Astrocyte (in vitro differentiated cells and primary cell): ENCODE data around the gene UNC79. TPM values are rescaled to one million over a fixed set of nuclear protein-coding genes. Genes with fewer than 3 reads are reported as not detected.

Experiments used
- DNase-seq: peaks from one replicate; pipeline ENCODE4 v3.0.0-alpha.2; 2010; ENCODE audit warnings: low read depth
- FAIRE-seq: peaks from 2 replicates; lab custom pipeline; 2011; peaks lifted over from hg19 to GRCh38; lab: Jason Lieb, UNC
- H2AFZ ChIP-seq: 2 replicates; pipeline ENCODE4 v1.6.0; 2012; ENCODE audit warnings: low read depth, low read length, inconsistent platforms
- H3K27ac ChIP-seq: 2 replicates; pipeline ENCODE4 v1.5.1; 2011; ENCODE audit warnings: low read depth, low read length, inconsistent platforms
- H3K27me3 ChIP-seq: 2 replicates; pipeline ENCODE4 v1.6.0; 2011; ENCODE audit warnings: low read length, inconsistent platforms; ENCODE audit not compliant: insufficient read depth
- H3K36me3 ChIP-seq: 2 replicates; pipeline ENCODE4 v1.5.1; 2011; ENCODE audit warnings: low read length, inconsistent platforms; ENCODE audit not compliant: insufficient read depth
- H3K4me1 ChIP-seq: 2 replicates; pipeline ENCODE4 v1.5.1; 2011; ENCODE audit warnings: low read length, inconsistent platforms; ENCODE audit not compliant: insufficient read depth
- H3K4me2 ChIP-seq: 2 replicates; pipeline ENCODE4 v1.6.0; 2012; ENCODE audit warnings: low read length, inconsistent platforms
- H3K4me3 ChIP-seq: 2 replicates; pipeline ENCODE4 v1.5.1; 2011; ENCODE audit warnings: low read depth, mild to moderate bottlenecking, low read length, inconsistent platforms; ENCODE audit not compliant: insufficient read depth
- H3K79me2 ChIP-seq: 2 replicates; pipeline ENCODE4 v1.6.0; 2012; ENCODE audit warnings: mild to moderate bottlenecking, low read length, inconsistent platforms; ENCODE audit not compliant: insufficient read depth
- H3K9ac ChIP-seq: 2 replicates; pipeline ENCODE4 v1.6.0; 2012; ENCODE audit warnings: mild to moderate bottlenecking, low read length, inconsistent platforms
- H3K9me3 ChIP-seq: 2 replicates; pipeline ENCODE4 v1.5.1; 2012; ENCODE audit warnings: low read depth, mild to moderate bottlenecking, low read length, inconsistent platforms; ENCODE audit not compliant: insufficient read depth
- H4K20me1 ChIP-seq: 2 replicates; pipeline ENCODE4 v1.6.0; 2012; ENCODE audit warnings: low read length, inconsistent platforms; ENCODE audit not compliant: insufficient read depth
- H3K27ac Mint-ChIP-seq: one replicate; pipeline ENCODE4 v1.8.0; 2021; ENCODE audit warnings: mild to moderate bottlenecking, mixed read lengths; ENCODE audit not compliant: unreplicated experiment
- H3K27me3 Mint-ChIP-seq: one replicate; pipeline ENCODE4 v1.8.0; 2021; ENCODE audit warnings: low read depth, mixed read lengths; ENCODE audit not compliant: unreplicated experiment
- H3K36me3 Mint-ChIP-seq: one replicate; pipeline ENCODE4 v1.8.0; 2021; ENCODE audit warnings: low read depth, mixed read lengths; ENCODE audit not compliant: unreplicated experiment
- H3K4me1 Mint-ChIP-seq: one replicate; pipeline ENCODE4 v1.8.0; 2021; ENCODE audit warnings: low read depth, mixed read lengths; ENCODE audit not compliant: unreplicated experiment
- H3K4me3 Mint-ChIP-seq: one replicate; pipeline ENCODE4 v1.8.0; 2021; ENCODE audit warnings: mild to moderate bottlenecking, moderate library complexity, mixed read lengths; ENCODE audit not compliant: unreplicated experiment
- H3K9me3 Mint-ChIP-seq: one replicate; pipeline ENCODE4 v1.8.0; 2021; ENCODE audit warnings: mild to moderate bottlenecking, mixed read lengths; ENCODE audit not compliant: unreplicated experiment
- EZH2 ChIP-seq: IDR thresholded peaks from 2 replicates; pipeline ENCODE4 v1.6.1; 2012; ENCODE audit warnings: mild to moderate bottlenecking, low read length, inconsistent platforms; ENCODE audit not compliant: insufficient read depth
- total RNA-seq: library from RNA; stranded (reverse); gene quantifications from 2 replicates; pipeline ENCODE4 v1.2.1, GENCODE V29; 2021
- TF ChIP-seq, protein P1 (sequence below): IDR thresholded peaks from 2 replicates; pipeline ENCODE4 v1.5.1; 2011; ENCODE audit warnings: low read depth, mild to moderate bottlenecking, inconsistent platforms, low read length, moderate library complexity; ENCODE audit not compliant: insufficient read depth

The UNC79 gene
- total RNA-seq, 1 donor from 2014 or later = 0.66 TPM

DNA sequence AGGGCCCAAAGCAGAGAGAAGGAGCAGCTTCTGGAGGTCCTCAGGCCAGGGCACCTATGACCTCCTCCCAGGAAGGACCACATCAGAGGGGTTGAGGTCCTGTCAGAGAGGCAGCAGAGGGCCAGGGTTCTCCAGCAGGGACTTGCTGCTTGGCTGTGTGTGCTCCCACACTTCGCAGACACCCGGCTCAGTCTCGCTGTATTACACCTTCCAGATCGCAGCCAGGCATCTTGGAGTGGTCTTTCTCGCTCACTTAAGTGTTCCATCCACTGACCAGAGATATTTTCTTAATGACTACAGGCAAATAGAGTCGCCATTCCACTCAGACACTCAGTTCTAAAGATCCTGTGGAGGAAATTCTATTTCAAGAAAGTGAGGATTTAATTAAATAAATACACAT, 273.2 kb downstream of the UNC79 start:
- Mint-ChIP-seq H3K36me3 (no peaks in the 10 kb centered on the region), H3K4me1 (no peaks in the 10 kb centered on the region), H3K9me3 (no peaks in the 10 kb centered on the region), H3K27ac (no peak overlapping the region), H3K4me3 (no peak overlapping the region), H3K27me3 (peaks cover 9% of the 10 kb centered on the region)
- Histone ChIP-seq H3K4me2 (no peak overlapping the region), H3K9ac (no peak overlapping the region), H3K9me3 (no peaks in the 10 kb centered on the region), H3K36me3 (no peaks in the 10 kb centered on the region), H4K20me1 (no peaks in the 10 kb centered on the region), H3K79me2 (no peaks in the 10 kb centered on the region), H2AFZ (no peak overlapping the region), H3K4me3 (no peak overlapping the region), H3K27ac (no peak overlapping the region), H3K27me3 (no peaks in the 10 kb centered on the region), H3K4me1 (no peaks in the 10 kb centered on the region)
- FAIRE-seq (no peak), DNase-seq (no peak)
- TF ChIP-seq EZH2 = no peak
- TF ChIP-seq, protein P1, sequence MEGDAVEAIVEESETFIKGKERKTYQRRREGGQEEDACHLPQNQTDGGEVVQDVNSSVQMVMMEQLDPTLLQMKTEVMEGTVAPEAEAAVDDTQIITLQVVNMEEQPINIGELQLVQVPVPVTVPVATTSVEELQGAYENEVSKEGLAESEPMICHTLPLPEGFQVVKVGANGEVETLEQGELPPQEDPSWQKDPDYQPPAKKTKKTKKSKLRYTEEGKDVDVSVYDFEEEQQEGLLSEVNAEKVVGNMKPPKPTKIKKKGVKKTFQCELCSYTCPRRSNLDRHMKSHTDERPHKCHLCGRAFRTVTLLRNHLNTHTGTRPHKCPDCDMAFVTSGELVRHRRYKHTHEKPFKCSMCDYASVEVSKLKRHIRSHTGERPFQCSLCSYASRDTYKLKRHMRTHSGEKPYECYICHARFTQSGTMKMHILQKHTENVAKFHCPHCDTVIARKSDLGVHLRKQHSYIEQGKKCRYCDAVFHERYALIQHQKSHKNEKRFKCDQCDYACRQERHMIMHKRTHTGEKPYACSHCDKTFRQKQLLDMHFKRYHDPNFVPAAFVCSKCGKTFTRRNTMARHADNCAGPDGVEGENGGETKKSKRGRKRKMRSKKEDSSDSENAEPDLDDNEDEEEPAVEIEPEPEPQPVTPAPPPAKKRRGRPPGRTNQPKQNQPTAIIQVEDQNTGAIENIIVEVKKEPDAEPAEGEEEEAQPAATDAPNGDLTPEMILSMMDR = no peak

DNA sequence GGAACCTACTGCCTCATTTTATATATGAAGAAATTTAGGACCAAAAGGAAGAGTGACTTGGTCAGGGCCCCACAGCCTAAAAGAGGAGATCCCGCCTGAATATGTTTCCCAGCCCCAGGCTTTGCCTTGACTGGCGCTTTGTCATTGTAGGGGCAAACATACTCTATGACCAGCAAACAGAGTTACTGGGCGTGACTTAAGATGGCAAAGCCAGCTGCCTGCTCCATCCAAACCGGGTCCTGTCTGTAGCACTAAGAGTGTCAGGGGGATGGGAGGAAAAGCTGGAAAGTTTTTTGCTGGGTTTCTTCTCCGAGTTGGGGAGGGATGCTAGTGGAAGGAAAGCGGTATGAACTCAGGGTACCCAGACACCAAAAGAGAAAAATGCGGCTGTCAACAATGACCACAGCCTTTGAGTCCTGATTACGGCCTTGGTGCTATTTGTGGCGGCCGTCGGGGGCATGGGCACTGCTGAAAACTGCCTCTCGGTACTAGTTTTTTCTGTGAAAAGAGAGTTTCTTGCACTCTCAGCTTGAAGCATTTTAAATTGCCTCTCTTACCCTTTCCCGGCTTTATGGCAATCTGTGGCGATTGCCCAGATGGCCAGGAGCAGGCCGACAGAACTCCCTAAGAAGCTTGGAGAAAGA, 274.9 kb downstream of the UNC79 start:
- Histone ChIP-seq H3K36me3 (no peaks in the 10 kb centered on the region), H3K4me1 (no peaks in the 10 kb centered on the region), H3K79me2 (no peaks in the 10 kb centered on the region), H3K4me2 (no peak overlapping the region), H2AFZ (no peak overlapping the region), H3K27ac (no peak overlapping the region), H4K20me1 (no peaks in the 10 kb centered on the region), H3K4me3 (no peak overlapping the region), H3K9ac (no peak overlapping the region), H3K9me3 (no peaks in the 10 kb centered on the region), H3K27me3 (no peaks in the 10 kb centered on the region)
- Mint-ChIP-seq H3K4me1 (no peaks in the 10 kb centered on the region), H3K4me3 (no peak overlapping the region), H3K27ac (no peak overlapping the region), H3K9me3 (no peaks in the 10 kb centered on the region), H3K27me3 (peaks cover 9% of the 10 kb centered on the region), H3K36me3 (no peaks in the 10 kb centered on the region)
- no peak for DNase-seq
- no peak for FAIRE-seq
- TF ChIP-seq EZH2 = no peak

DNA sequence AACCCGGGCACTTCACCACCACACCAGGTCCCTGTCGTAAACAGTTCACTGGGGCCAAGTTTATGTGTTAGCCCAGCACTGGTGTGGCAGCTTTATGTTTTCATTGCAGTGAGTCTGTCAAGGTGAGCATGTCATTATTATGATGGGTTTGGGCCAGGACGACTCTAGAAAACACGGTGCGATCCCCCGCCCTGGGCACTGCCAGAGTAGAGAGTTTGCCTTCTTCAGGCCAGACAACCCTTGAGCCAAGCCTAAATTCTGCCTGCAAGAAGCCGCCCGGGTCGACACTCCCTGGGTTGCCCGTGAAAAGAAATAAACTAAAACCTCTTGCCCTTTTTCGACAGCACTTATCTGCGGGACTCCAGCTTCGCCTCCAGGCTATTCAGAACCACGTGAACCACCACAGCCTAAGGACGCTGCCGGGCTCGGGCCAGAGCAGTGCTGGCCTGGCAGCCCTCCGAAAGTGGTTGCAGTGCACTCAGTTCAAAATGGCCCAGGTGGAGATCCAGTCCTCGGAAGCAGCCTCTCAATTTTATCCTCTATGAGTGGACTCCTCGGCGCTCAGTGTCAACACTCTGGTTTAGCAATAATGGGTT, 275.7 kb downstream of the UNC79 start:
- H3K36me3 Mint-ChIP-seq = no peaks in the 10 kb centered on the region

More for the DNA sequence above, 275.7 kb downstream of the UNC79 start:
- no peak overlapping the region for H3K4me3 Mint-ChIP-seq
- Histone ChIP-seq H3K4me1 (no peaks in the 10 kb centered on the region), H4K20me1 (no peaks in the 10 kb centered on the region), H2AFZ (no peak overlapping the region), H3K27me3 (no peaks in the 10 kb centered on the region), H3K79me2 (no peaks in the 10 kb centered on the region), H3K27ac (no peak overlapping the region), H3K9me3 (no peaks in the 10 kb centered on the region), H3K4me3 (no peak overlapping the region), H3K4me2 (no peak overlapping the region), H3K9ac (no peak overlapping the region), H3K36me3 (no peaks in the 10 kb centered on the region)
- peaks cover 9% of the 10 kb centered on the region for H3K27me3 Mint-ChIP-seq
- no peak for TF ChIP-seq EZH2
- TF ChIP-seq, protein P1 = no peak
- H3K9me3 Mint-ChIP-seq = no peaks in the 10 kb centered on the region
- H3K4me1 Mint-ChIP-seq = no peaks in the 10 kb centered on the region
- FAIRE-seq = no peak
- no peak overlapping the region for H3K27ac Mint-ChIP-seq
- no peak for DNase-seq
